ENCODE measurements around the gene PPM1A.

PPM1A gene

DNA sequence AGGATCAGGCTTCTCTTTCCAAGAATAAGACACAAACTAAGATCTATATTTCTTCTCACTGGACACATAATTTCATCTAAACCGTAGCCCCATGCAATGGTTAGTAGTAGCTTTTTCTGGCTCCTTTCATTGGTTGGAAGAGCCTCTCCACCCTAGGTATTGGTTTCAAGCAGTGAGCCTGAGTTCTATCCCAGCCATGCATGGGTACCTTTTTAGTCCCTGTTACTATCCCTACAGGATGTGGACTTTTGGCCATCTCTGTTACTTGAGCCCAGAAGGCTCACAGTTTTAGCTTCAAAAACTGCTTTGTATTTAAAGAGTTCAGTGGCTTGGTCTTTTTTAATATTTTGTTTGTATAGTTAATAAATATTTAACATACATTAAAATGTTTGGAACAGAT, 16.1 kb downstream of the PPM1A start:
- H3K9me3 ChIP-seq: no peaks in the 10 kb centered on the region
- in situ Hi-C loops (cut with MboI; ENCODE audit: low sequenced_read_pairs): no loop called here
- no peaks in the 10 kb centered on the region for H3K4me1 ChIP-seq
- no peaks in the 10 kb centered on the region for H3K36me3 ChIP-seq (replicated peaks)
- no peak for DNase-seq (ENCODE audit: low spot score in 2 of 2)
- H3K27me3 ChIP-seq (ENCODE audit: low read depth): no peaks in the 10 kb centered on the region
- no peak overlapping the region for H3K4me3 ChIP-seq

DNA sequence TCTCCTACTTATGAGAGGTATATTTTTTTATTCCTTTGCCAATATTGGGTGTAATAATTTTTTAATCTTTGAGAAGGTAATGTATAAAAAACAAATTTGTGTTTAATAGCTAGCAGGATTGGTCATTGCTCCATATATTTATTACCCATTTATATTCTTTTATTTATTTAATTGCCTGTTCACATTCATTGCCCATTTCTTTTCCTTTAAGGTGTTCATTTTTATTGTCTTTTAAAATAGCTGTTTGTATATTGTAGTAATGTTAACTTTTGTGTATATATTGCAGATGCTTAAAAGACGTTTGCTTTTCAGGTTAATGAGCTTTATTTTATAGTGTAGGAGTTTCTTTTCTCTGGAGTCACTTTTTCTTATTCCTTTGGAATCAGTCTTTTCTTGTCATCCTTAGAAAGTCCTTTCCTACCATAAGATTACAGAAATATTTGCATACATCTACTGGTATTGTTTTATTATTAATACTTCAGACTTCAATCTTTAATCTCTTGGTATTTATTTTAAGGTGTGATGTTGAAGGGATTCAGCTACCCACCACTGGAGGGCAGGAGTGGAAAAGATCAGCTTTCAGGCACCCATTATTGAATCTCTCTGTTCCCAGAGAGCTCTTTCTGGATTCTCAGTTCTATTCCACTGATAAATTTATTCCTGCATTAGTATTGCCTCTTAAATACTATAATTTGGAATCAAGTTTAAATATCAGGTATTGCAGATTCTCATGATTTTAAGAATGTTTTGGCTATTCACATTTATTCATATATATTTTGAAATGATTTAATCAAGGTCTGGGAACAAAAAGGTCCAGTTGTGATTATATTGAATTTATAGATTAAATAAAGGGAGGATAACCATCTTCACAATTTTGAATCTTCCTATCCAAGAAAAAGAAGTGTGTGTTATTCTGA, 17.3 kb downstream of the PPM1A start:
- Histone ChIP-seq H3K9me3 (no peaks in the 10 kb centered on the region), H3K4me3 (no peak overlapping the region), H3K36me3 (replicated peaks) (no peaks in the 10 kb centered on the region), H3K27me3 (ENCODE audit: low read depth) (no peaks in the 10 kb centered on the region), H3K4me1 (no peaks in the 10 kb centered on the region)
- DNase-seq (ENCODE audit: low spot score in 2 of 2): peak; percentile 41 to 44
- in situ Hi-C loops (cut with MboI; ENCODE audit: low sequenced_read_pairs): no loop called here

DNA sequence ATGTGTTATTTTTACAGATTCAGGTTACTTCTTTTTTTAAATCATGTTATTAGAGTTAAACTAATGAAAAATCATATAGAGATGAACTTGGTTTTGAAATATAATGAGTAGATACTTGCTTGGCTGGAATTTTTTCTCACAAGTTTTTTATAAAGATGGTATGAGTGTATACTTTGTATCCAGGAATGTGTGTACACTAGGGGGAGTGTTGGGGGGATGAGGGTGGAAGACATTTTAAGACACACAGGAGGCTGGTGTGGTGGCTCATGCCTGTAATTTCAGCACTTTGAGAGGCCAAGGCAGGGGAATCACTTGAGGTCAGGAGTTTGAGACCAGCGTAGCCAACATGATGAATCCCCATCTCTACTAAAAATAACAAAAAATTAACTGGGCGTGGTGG, 23.2 kb downstream of the PPM1A start:
- H3K4me1 ChIP-seq: peaks cover 17% of the 10 kb centered on the region
- no peaks in the 10 kb centered on the region for H3K36me3 ChIP-seq (replicated peaks)
- no peaks in the 10 kb centered on the region for H3K27me3 ChIP-seq (ENCODE audit: low read depth)
- no peak for DNase-seq (ENCODE audit: low spot score in 2 of 2)
- H3K9me3 ChIP-seq: no peaks in the 10 kb centered on the region
- H3K4me3 ChIP-seq: no peak overlapping the region
- in situ Hi-C loops (cut with MboI; ENCODE audit: low sequenced_read_pairs): no loop called here

DNA sequence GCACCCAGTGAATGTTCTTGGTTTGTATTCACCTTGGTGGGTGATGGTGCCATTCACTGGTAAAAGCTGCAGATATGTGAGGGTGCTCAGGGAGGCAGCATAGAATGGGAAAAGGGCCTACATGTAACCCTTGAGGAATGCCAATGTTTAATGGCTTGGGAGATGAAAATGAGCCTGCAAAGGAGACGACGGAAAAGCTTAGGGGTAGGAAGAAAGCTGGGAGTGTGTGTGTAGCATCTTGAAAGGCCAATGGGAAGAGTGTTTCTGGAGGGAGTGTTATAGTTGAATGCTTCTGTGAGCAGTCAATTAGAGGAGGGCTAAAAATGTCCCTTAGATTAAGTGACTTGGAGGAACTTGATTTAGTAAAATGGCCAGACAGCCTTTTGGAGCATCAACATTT, 24.9 kb downstream of the PPM1A start:
- no peaks in the 10 kb centered on the region for H3K9me3 ChIP-seq
- no peaks in the 10 kb centered on the region; the same call in 1 of the 2 replicates for H3K36me3 ChIP-seq (replicated peaks)
- peaks cover 17% of the 10 kb centered on the region for H3K4me1 ChIP-seq
- H3K4me3 ChIP-seq: no peak overlapping the region
- no peak for DNase-seq (ENCODE audit: low spot score in 2 of 2)
- H3K27me3 ChIP-seq (ENCODE audit: low read depth): no peaks in the 10 kb centered on the region
- in situ Hi-C loops (cut with MboI; ENCODE audit: low sequenced_read_pairs): no loop called here

DNA sequence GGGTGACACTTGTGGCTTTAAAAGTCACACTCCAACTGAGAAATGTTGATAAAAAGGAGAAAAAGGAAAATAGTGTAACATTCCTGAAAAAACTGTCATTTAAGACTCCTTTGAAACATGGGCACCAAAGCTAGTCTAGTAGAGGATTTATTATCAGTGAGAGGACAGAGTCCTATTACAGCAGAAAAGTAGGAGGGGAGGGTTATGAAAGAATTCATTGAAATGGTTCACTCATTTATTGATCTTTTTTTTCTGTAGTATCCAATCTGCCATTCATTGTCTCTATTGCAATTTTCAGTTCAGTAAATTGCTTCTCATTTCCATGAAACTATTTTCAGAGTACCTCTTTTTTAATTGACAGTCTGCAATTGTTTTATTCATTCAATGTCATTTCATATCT, 25.4 kb downstream of the PPM1A start:
- no peak overlapping the region for H3K4me3 ChIP-seq
- no peaks in the 10 kb centered on the region for H3K9me3 ChIP-seq
- no peak for DNase-seq (ENCODE audit: low spot score in 2 of 2)
- no peaks in the 10 kb centered on the region; the same call in 1 of the 2 replicates for H3K36me3 ChIP-seq (replicated peaks)
- in situ Hi-C loops (cut with MboI; ENCODE audit: low sequenced_read_pairs): no loop called here
- H3K4me1 ChIP-seq: peaks cover 17% of the 10 kb centered on the region
- no peaks in the 10 kb centered on the region for H3K27me3 ChIP-seq (ENCODE audit: low read depth)

DNA sequence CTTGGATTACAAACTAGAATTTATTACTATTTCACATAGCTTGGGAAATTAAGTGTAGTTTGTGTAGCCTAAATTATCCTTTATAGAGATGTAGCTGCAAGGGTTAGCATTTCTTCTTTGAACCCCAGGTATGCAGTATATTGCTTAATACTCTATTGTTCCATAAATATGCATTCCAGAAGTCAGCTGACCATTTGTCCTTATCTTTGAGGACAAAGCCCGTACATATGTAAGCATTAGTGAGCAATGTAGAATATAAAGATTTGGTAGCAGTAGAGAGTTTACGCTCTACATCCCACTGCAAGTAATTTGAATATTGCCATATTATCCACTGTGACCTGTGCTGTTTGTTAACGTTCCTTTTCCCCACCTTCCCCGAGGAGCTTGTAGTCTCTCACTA, 26.9 kb downstream of the PPM1A start:
- peak in 1 of 2 experiments; percentile 67 for DNase-seq (ENCODE audit: low spot score in 2 of 2)
- Histone ChIP-seq H3K4me3 (no peak overlapping the region), H3K9me3 (no peaks in the 10 kb centered on the region), H3K36me3 (replicated peaks) (no peaks in the 10 kb centered on the region; the same call in 1 of the 2 replicates), H3K4me1 (peaks cover 17% of the 10 kb centered on the region), H3K27me3 (ENCODE audit: low read depth) (no peaks in the 10 kb centered on the region)
- in situ Hi-C loops (cut with MboI; ENCODE audit: low sequenced_read_pairs): no loop called here

DNA sequence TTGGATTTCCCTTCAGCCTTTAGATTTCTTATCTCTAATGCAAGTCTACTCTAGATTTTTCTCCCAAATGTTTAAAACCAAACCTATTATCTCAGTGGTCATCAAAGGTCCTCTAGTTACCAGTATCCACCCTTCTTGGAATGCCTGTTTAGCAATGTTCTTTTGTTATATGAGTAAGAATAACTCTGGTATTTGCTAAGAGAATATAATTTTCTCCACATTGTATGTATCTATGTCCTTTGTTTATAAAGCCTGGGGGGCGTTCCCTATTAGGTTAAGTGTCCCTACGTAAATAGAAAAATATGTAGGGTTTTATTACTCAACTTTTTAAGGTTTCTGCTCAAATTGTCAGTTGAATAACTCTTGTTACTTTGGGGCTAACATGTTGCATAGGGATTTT, 27.3 kb downstream of the PPM1A start:
- H3K4me3 ChIP-seq: no peak overlapping the region
- DNase-seq (ENCODE audit: low spot score in 2 of 2): peak in 1 of 2 experiments; percentile 14
- H3K9me3 ChIP-seq: no peaks in the 10 kb centered on the region
- in situ Hi-C loops (cut with MboI; ENCODE audit: low sequenced_read_pairs): no loop called here
- no peaks in the 10 kb centered on the region for H3K27me3 ChIP-seq (ENCODE audit: low read depth)
- H3K36me3 ChIP-seq (replicated peaks): no peaks in the 10 kb centered on the region; the same call in 1 of the 2 replicates
- H3K4me1 ChIP-seq: peaks cover 17% of the 10 kb centered on the region

DNA sequence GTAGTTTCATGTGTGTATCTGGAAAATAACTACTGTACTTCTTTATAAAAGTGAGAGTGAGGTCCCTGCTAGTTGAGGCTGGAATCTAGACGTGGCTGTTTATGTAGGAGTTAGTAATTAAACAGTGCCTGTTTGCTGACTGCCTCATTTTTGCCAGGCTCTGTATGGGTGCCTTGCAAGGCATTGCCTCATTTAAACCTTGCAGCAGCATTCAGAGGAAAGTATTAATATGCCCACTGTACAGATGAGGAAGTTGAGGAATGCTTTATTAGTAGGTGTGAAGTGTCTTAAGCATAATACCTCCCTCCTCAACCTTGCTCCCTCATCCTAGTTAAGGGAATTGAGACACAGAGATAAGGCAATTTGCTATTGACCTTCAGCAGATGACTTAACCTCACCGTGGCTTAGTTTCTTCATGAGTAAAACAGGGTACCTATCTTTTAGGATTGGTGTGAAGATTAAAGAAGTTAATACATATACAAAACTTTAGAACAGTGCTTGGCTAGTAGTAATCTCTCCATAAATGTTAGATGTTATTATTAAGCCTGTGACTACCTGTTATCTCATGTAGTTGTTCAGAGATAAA, 28.7 kb downstream of the PPM1A start:
- no peaks in the 10 kb centered on the region; the same call in 1 of the 2 replicates for H3K36me3 ChIP-seq (replicated peaks)
- DNase-seq (ENCODE audit: low spot score in 2 of 2): no peak
- H3K27me3 ChIP-seq (ENCODE audit: low read depth): no peaks in the 10 kb centered on the region
- in situ Hi-C loops (cut with MboI; ENCODE audit: low sequenced_read_pairs): no loop called here
- H3K4me1 ChIP-seq: peaks cover 17% of the 10 kb centered on the region
- no peak overlapping the region for H3K4me3 ChIP-seq
- no peaks in the 10 kb centered on the region for H3K9me3 ChIP-seq

DNA sequence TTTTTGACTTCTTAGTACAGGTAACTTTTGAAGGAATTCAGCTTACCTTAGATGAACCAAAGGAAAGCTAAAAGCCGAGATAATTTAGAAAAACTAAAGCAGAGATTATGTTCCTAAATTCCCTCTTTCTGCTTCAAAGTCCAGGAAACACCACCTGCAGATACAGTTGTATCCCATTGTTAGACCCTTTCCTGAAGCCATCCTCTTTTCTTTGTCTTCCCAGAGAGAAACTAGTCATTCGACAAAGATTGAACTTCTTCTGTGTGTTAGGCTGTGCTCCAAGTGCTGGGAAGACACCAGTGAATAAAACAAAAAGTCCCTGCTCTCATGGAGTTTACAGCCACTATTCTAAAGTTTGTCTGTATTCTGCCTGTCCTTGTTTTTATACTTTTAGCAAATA, 29.3 kb downstream of the PPM1A start:
- no peak for DNase-seq (ENCODE audit: low spot score in 2 of 2)
- Histone ChIP-seq H3K9me3 (no peaks in the 10 kb centered on the region), H3K4me3 (no peak overlapping the region), H3K27me3 (ENCODE audit: low read depth) (no peaks in the 10 kb centered on the region), H3K36me3 (replicated peaks) (no peaks in the 10 kb centered on the region; the same call in 1 of the 2 replicates), H3K4me1 (peaks cover 17% of the 10 kb centered on the region)
- in situ Hi-C loops (cut with MboI; ENCODE audit: low sequenced_read_pairs): no loop called here

DNA sequence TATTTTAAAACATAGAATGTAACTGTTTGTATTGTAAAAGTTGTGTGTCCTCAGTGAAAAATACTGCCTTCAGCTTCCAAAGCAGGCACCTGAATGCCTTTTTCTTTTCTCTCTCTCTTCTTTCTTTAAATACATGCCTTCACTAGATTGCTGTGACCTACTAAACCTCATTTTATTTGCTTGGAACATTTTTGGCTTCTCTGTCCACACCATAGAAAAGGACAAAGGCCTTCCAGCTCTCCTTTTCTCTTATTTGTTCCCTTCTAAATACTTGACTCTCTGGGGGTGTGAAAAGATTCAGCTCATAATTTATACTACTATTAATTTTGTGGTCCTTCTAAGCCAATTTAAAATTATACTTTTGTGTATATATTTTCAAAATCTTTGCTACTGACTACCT, 38.4 kb downstream of the PPM1A start:
- DNase-seq (ENCODE audit: low spot score in 2 of 2): no peak
- no peaks in the 10 kb centered on the region for H3K9me3 ChIP-seq
- H3K27me3 ChIP-seq (ENCODE audit: low read depth): no peaks in the 10 kb centered on the region
- no peaks in the 10 kb centered on the region for H3K4me1 ChIP-seq
- no peak overlapping the region for H3K4me3 ChIP-seq
- in situ Hi-C loops (cut with MboI; ENCODE audit: low sequenced_read_pairs): no loop called here
- peaks cover 27% of the 10 kb centered on the region for H3K36me3 ChIP-seq (replicated peaks)

DNA sequence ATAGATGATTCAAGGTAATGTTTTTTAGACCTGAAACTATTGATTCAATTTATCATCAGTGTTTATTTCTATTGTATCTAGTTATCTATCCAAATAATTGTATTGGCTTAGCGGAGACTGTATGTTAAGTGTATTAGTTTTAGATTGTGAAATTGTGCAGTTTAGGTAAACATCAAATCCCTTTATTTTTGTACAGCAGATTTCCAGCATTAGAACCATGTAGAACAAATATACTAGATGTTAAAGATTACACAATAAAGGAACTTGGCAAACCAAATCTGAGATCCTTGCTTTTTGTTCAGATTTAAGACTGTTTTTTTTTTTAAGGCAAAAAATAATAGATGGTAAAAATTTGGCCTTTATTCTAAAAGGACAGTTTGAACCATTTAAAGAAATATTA, 39.3 kb downstream of the PPM1A start:
- no peaks in the 10 kb centered on the region for H3K9me3 ChIP-seq
- no peaks in the 10 kb centered on the region for H3K4me1 ChIP-seq
- no peak overlapping the region for H3K4me3 ChIP-seq
- H3K36me3 ChIP-seq (replicated peaks): peaks cover 31% of the 10 kb centered on the region
- H3K27me3 ChIP-seq (ENCODE audit: low read depth): no peaks in the 10 kb centered on the region
- in situ Hi-C loops (cut with MboI; ENCODE audit: low sequenced_read_pairs): no loop called here
- no peak for DNase-seq (ENCODE audit: low spot score in 2 of 2)

DNA sequence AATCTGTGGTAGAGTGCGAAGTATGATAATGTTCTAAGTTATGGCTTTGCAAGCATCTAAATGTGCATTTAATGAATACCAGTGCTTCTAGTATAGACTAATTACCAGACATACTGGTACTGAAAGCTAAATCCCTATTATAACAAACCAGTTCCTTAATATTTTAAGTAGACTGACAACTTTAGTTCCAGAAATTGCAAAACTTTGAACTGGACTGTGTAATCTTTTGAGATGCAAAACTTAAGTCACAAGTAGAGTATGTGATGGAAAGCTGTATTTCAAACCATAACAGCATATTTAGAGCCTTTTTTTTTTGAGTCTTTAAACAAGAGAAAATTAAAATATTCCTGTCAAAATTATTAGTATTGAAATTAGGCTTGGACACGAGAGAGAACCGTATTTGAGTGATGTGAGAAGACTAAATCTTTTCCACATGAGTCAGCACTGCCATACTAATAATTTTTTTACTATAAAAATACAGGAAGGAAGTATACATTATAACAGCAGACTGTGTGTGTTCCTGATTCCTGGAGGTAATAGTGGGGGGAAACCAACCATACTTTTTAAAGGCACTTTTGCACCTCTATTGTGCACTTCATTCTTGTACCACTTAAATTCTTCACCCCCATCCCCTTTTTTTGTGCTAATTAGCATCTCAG, 45.5 kb downstream of the PPM1A start:
- peaks cover 24% of the 10 kb centered on the region for H3K4me1 ChIP-seq
- no peaks in the 10 kb centered on the region for H3K9me3 ChIP-seq
- no peaks in the 10 kb centered on the region for H3K27me3 ChIP-seq (ENCODE audit: low read depth)
- H3K36me3 ChIP-seq (replicated peaks): peaks cover 14% of the 10 kb centered on the region
- in situ Hi-C loops (cut with MboI; ENCODE audit: low sequenced_read_pairs): no loop called here
- H3K4me3 ChIP-seq: no peak overlapping the region
- peak in 1 of 2 experiments; percentile 26 for DNase-seq (ENCODE audit: low spot score in 2 of 2)

DNA sequence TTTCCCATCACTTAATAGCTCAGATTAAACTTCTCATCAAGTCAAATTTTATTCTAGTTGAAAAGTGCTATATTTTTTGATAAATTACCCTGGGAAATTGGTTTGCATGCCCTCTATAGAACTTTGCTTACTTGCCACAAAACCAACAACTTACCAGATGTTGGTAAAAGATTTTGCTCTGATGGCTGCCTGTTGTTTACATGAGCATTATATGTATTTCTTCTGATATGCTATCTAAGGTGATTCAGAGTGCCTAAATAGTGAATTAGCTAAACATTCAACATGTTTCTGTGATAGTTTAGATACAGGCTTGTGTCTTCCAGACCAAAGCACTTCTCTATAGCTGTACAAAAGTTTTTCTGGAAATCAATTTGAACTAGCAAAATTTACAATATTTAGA, 51.0 kb downstream of the PPM1A start:
- H3K9me3 ChIP-seq: no peaks in the 10 kb centered on the region
- H3K4me1 ChIP-seq: peaks cover 11% of the 10 kb centered on the region
- no peak overlapping the region for H3K4me3 ChIP-seq
- no peaks in the 10 kb centered on the region for H3K27me3 ChIP-seq (ENCODE audit: low read depth)
- H3K36me3 ChIP-seq (replicated peaks): no peaks in the 10 kb centered on the region
- no peak for DNase-seq (ENCODE audit: low spot score in 2 of 2)
- in situ Hi-C loops (cut with MboI; ENCODE audit: low sequenced_read_pairs): no loop called here

DNA sequence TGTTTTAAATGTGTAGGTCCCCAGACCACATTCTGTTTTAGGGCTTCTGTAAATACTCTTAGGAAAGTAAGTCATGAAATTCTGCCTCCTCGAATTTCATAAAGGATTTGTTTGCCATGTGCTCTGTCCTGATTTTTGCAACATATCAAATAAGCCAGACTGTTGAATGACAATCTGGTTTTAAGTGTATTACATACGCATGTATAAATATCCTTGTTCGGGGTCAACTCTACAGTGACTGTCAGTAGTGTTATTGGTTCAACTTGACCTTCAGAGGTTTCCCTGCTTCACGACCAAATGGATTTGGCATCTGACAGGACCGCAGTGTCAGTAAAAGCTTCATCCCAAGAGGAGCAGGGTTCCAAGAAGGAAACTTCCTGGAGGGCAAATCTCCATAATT, 52.7 kb downstream of the PPM1A start:
- in situ Hi-C loops (cut with MboI; ENCODE audit: low sequenced_read_pairs): no loop called here
- H3K9me3 ChIP-seq: no peaks in the 10 kb centered on the region
- no peak for DNase-seq (ENCODE audit: low spot score in 2 of 2)

More for the DNA sequence above, 52.7 kb downstream of the PPM1A start:
- Histone ChIP-seq H3K36me3 (replicated peaks) (no peaks in the 10 kb centered on the region), H3K27me3 (ENCODE audit: low read depth) (no peaks in the 10 kb centered on the region), H3K4me3 (no peak overlapping the region), H3K4me1 (no peaks in the 10 kb centered on the region)
